Peyer's patch (tissue), 4 donors: ENCODE measurements around the gene U2AF1L4.

Experiments
- POLR2A ChIP-seq, 2 donors: fragments of 450-650 bp; IDR thresholded peaks; one replicate each; pipeline ENCODE4 v1.5.1; 2017; ENCODE audit warnings: antibody characterized with exemption in 2 of 2, mild to moderate bottlenecking in 2 of 2, moderate library complexity in 2 of 2
- TF ChIP-seq, protein P1 (sequence below), 6 experiments: fragments of 450-650 bp in 4 of 6; fragments of 200-600 bp in 2 of 6; sonication (generic) in 1 of 6; IDR thresholded peaks; one replicate each; pipeline ENCODE4 v1.5.1; 2017 to 2019; ENCODE audit warnings: antibody characterized with exemption in 6 of 6, mild to moderate bottlenecking in 3 of 6, moderate library complexity in 1 of 6

DNA sequence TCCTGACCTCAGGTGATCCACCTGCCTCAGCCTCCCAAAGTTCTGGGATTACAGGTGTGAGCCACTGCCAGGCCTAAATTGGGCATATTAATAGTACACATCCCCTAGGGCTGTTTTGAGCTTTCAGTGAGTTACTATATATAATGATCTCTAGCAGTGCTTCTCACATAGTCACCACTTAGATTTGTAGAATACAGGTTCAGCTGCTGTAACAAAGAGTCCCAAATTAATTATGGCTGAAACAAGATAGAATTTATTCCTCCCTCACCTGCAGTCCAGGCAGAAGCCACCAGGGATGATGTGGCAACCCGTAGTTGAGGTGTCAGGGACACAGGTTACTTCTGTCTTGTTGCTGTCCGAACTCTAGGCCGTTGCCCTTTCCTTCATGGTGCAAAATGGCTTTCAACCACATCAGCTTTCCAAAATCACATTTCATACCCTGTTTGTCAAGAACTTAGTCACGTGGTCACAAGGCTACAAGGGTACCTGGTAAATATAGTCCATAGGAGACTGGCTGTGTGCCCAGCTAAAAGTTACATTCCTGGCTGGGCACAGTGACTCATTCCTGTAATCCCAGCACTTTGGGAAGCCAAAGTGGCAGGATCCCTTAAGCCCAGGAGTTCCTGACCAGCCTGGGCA lies 15.6 kb upstream of the U2AF1L4 start:
- TF ChIP-seq, protein P1, sequence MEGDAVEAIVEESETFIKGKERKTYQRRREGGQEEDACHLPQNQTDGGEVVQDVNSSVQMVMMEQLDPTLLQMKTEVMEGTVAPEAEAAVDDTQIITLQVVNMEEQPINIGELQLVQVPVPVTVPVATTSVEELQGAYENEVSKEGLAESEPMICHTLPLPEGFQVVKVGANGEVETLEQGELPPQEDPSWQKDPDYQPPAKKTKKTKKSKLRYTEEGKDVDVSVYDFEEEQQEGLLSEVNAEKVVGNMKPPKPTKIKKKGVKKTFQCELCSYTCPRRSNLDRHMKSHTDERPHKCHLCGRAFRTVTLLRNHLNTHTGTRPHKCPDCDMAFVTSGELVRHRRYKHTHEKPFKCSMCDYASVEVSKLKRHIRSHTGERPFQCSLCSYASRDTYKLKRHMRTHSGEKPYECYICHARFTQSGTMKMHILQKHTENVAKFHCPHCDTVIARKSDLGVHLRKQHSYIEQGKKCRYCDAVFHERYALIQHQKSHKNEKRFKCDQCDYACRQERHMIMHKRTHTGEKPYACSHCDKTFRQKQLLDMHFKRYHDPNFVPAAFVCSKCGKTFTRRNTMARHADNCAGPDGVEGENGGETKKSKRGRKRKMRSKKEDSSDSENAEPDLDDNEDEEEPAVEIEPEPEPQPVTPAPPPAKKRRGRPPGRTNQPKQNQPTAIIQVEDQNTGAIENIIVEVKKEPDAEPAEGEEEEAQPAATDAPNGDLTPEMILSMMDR (IDR thresholded peaks at IDR 0.05): no peak
- TF ChIP-seq POLR2A (IDR thresholded peaks at IDR 0.05): no peak
